ENCODE data around the gene CEP41.

CEP41 gene

GRCh38 chr7:130401578-130401977, 39.2 kb downstream of the CEP41 start:
- DNase-seq (ENCODE audit: low read depth in 1 of 2, low spot score in 1 of 2), result no peak
- no peaks in the 10 kb centered on the region for H3K27me3 ChIP-seq (ENCODE audit: insufficient read depth, poor library complexity, severe bottlenecking)
- TF ChIP-seq REST (IDR thresholded peaks at IDR 0.05; ENCODE audit: insufficient replicate concordance, low read depth), result no peak
- no peak for TF ChIP-seq CTCF (IDR thresholded peaks at IDR 0.05; ENCODE audit: insufficient read depth, low read length)
- no peak for TF ChIP-seq GABPA (IDR thresholded peaks at IDR 0.05; ENCODE audit: low read depth)
- TF ChIP-seq POLR2AphosphoS5 (IDR thresholded peaks at IDR 0.05; ENCODE audit: low read depth), result no peak
- TF ChIP-seq SPI1 (IDR thresholded peaks at IDR 0.05; ENCODE audit: borderline replicate concordance, low read depth), result no peak
- no peak overlapping the region for H3K27ac ChIP-seq (replicated peaks)
- H3K4me3 ChIP-seq (replicated peaks; ENCODE audit: insufficient read depth, low read length), result no peak overlapping the region

- no peak for DNase-seq (ENCODE audit: low read depth in 1 of 2, low spot score in 1 of 2)
- Histone ChIP-seq H3K27ac (replicated peaks) (no peak overlapping the region), H3K4me3 (replicated peaks; ENCODE audit: insufficient read depth, low read length) (no peak overlapping the region), H3K27me3 (ENCODE audit: insufficient read depth, poor library complexity, severe bottlenecking) (no peaks in the 10 kb centered on the region)
- TF ChIP-seq POLR2AphosphoS5 (IDR thresholded peaks at IDR 0.05; ENCODE audit: low read depth) (no peak), SPI1 (IDR thresholded peaks at IDR 0.05; ENCODE audit: borderline replicate concordance, low read depth) (no peak), CTCF (IDR thresholded peaks at IDR 0.05; ENCODE audit: insufficient read depth, low read length) (no peak), GABPA (IDR thresholded peaks at IDR 0.05; ENCODE audit: low read depth) (no peak), REST (IDR thresholded peaks at IDR 0.05; ENCODE audit: insufficient replicate concordance, low read depth) (no peak)
Observed at GRCh38 chr7:130401101-130401500, 39.7 kb downstream of the CEP41 start.

- Histone ChIP-seq H3K27me3 (ENCODE audit: insufficient read depth, poor library complexity, severe bottlenecking) (no peaks in the 10 kb centered on the region), H3K4me3 (replicated peaks; ENCODE audit: insufficient read depth, low read length) (no peak overlapping the region), H3K27ac (replicated peaks) (no peak overlapping the region)
- TF ChIP-seq GABPA (IDR thresholded peaks at IDR 0.05; ENCODE audit: low read depth), result no peak
- no peak for TF ChIP-seq CTCF (IDR thresholded peaks at IDR 0.05; ENCODE audit: insufficient read depth, low read length)
- TF ChIP-seq SPI1 (IDR thresholded peaks at IDR 0.05; ENCODE audit: borderline replicate concordance, low read depth), result no peak
- TF ChIP-seq POLR2AphosphoS5 (IDR thresholded peaks at IDR 0.05; ENCODE audit: low read depth), result no peak
- TF ChIP-seq REST (IDR thresholded peaks at IDR 0.05; ENCODE audit: insufficient replicate concordance, low read depth), result no peak
- no peak for DNase-seq (ENCODE audit: low read depth in 1 of 2, low spot score in 1 of 2)
Observed at GRCh38 chr7:130400120-130400572, 40.7 kb downstream of the CEP41 start.
